Medulla oblongata (tissue), 1 donor: ENCODE measurements around the gene CALR3.

Source experiments
- DNase-seq: peaks from one replicate; pipeline ENCODE4 v3.0.0-alpha.2; 2015; ENCODE audit errors: extremely low spot score

CALR3 gene

DNA sequence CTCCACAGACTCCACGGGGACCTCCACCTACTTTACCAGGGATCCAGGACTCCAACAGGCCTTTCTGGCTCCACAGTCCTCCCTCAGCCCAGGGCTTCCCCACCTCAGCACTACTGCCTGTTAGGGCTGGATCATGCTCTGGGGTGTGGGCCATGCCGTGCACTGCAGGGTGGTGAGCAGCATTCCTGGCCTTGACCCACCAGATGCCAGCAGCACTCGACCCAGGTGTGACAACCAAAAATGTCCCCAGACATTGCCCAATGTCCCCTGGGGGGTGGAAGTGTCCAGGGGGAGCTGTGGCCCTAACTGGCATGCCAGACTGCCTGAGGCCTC lies 66.2 kb downstream of the CALR3 start:
- DNase-seq, result no peak

DNA sequence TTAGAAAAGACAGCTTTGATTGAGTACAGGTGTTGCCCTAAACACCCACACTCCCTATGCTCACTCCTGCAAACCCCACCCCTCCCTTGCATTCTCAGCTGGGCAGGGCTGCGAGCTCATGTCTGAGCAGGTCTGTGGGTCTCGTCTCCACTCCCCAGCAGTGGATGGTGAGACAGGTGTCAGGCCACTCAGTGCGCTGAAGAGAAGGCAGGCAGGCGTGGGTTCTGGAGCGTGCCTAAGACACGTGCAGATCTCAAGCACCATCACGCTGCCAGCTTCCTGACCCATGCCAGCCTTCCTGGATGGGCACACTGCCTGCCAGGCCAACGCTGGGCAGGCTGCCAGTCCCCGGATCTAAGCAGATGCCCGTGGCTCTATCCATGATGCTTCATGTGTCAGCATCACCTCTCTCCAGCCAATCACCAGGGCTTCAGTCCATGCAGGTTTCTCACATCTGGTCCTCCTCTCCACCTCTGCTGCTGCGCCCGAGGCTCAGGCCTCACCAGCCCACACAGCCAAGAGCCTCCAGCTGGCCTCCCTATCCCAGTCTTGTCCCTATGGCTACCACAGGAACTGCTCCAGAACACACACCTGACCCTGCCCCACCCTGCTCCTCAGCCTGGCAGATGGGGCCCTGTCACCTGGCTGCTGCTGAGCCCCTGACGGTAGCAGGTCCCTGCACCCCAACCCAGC lies 66.8 kb downstream of the CALR3 start:
- peak; percentile 28 for DNase-seq
